Measurements from ENCODE around the gene FBXL7.

DNA sequence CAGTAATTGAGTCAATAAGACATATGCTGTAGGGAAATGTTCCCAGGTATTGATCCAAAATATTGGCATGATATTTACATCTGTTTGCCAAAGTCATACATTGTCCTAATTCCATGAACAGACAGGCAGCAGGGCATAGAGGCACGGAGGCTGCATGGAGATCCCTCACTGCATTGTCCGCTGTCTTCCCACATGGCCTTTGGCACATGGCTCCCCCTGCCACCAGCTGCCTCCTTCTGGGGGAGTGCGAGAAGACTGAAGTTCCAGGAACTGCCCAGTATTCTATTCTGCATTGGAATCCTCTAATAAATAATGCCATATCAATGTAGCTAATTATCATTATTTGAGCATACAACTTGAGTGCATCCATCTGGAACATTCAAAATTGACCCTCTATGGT, 269.0 kb downstream of the FBXL7 start:
- TF ChIP-seq, protein P1, sequence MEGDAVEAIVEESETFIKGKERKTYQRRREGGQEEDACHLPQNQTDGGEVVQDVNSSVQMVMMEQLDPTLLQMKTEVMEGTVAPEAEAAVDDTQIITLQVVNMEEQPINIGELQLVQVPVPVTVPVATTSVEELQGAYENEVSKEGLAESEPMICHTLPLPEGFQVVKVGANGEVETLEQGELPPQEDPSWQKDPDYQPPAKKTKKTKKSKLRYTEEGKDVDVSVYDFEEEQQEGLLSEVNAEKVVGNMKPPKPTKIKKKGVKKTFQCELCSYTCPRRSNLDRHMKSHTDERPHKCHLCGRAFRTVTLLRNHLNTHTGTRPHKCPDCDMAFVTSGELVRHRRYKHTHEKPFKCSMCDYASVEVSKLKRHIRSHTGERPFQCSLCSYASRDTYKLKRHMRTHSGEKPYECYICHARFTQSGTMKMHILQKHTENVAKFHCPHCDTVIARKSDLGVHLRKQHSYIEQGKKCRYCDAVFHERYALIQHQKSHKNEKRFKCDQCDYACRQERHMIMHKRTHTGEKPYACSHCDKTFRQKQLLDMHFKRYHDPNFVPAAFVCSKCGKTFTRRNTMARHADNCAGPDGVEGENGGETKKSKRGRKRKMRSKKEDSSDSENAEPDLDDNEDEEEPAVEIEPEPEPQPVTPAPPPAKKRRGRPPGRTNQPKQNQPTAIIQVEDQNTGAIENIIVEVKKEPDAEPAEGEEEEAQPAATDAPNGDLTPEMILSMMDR (IDR thresholded peaks at IDR 0.05; ENCODE audit: borderline replicate concordance, extremely low read depth, low read length, poor library complexity, severe bottlenecking), result no peak
- TF ChIP-seq EZH2 (IDR thresholded peaks at IDR 0.05; ENCODE audit: borderline replicate concordance, low read depth, low read length, severe bottlenecking), result no peak

Measured in DND-41 (cell line).